Stimulated activated CD4-positive, alpha-beta T cell treated with anti-CD3 and anti-CD28 coated beads, TNF-alpha, amount 100 ng/mL, for 48 hours (primary cell): ENCODE measurements around the gene MAP4K1.
"Not testable (repeated sequence)": the region's sequence is repeated elsewhere in the genome, so short reads cannot be mapped to it uniquely, and the experiment has no call there.

Source experiments
- DNase-seq, 3 donors: peaks; one replicate each; pipeline ENCODE4 v3.0.0-alpha.2; 2020; ENCODE audit warnings: low read depth in 3 of 3

MAP4K1 gene

DNA sequence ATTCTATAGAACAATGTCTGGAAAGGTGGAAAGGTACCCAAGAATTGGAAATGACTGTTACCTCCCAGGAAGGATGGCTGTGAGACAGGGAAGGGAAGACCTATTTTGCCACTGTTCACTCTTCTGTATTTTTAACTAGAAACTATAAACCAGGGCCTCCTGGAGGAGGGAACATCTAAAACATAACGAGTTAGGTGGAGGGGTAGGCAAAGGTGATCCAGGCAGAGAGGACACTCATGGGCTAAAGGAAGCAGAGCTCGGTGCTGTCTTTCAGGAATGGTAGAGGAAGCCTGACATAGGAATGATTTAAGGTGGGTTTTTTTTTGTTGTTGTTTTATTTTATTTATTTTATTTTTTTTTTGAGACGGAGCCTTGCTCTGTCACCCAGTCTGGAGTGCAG, 7.1 kb upstream of the MAP4K1 start:
- DNase-seq, result no peak

GRCh38 chr19:38619361-38620174, 1.8 kb upstream of the MAP4K1 start:
- DNase-seq, result no peak

DNA sequence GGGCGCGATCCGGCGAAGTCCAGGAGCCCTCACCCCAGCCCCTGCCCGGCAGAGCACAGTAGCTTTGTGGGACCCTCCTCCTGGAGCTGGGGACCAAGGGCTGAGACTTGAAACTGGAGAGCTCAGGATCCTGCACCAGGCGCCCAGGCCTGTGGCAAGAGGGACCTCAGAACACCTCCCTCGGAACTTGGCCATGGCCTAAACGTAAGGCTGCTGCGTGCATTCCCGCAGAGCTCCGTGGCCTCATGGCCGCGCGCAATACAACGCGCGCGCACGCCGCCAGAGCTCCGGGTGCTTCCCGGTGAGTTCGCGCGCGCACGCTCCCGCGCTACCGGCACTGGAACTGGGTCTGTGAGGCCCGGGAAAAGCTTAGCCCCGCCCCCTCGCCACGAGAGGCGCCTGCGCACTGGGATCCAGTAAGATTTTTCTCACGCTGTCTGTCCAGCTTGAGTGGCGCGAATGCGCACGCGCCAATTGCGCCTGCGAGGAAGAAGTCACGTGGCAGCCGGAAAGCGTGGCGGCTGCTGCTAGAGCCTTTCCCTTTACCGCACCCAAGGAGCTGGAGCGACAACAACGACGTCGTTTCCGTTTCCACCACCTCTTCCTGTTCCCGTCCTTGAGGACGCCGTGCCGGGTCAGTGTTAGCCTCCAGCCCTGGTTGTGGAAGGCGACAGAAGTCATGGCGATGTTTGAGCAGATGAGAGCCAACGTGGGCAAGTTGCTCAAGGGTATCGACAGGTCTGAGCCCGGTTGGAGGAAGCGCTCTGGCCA, 1.0 kb upstream of the MAP4K1 start, which contains the start of gene EIF3K:
Gene EIF3K, plus strand, starts transcription at position 599 of the 771 bp plus-strand sequence. Its CDS starts 81 bp downstream, at position 680.
- DNase-seq, result peak; percentile 97 to 98 (median 97)

DNA sequence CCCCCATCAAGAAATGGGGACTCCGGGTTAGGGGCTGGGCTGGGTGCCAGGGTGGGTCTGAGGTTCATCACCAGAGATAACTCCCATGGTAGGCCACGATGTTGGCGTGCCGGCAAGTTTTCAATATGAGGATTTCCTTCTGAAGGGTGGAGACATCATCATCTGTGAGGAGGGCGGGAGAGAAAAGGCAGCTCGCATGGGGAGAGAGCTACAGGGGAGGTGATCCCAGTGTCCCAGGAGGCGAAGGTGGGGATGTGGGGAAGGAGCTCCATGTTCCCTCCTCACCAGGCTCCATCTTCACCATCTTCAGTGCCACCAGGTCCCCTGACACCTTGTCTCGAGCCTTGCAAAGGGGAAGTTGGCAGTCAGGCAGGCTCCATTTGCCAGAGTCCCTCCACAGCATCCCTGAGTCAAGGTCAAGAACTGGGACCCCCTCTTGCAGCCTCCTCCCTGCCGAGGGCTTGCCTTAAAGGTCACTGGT, 430 bp downstream of the MAP4K1 start:
- DNase-seq, result no peak

DNA sequence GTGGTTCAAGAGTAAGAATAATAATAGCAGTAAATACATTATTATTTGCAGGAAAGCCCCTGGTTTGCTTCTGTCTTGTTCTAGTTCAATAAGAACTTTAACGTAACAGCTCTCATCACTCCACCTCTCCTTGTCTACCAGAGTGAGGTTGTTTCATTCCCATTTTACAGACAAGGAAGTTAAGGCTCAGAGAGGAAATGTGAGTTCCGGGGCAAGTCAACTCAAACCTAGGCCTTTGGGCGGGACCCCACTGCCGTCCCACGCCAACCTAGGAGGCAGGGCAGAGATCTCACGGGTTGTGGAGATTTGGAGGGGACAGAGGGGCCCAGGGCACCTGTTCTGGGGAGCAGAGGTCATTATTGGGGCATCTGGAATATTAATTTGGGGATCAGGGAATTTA, 1.5 kb downstream of the MAP4K1 start:
- DNase-seq, result no peak

- DNase-seq, result no peak
Measured at GRCh38 chr19:38615007-38615581, 2.7 kb downstream of the MAP4K1 start.

DNA sequence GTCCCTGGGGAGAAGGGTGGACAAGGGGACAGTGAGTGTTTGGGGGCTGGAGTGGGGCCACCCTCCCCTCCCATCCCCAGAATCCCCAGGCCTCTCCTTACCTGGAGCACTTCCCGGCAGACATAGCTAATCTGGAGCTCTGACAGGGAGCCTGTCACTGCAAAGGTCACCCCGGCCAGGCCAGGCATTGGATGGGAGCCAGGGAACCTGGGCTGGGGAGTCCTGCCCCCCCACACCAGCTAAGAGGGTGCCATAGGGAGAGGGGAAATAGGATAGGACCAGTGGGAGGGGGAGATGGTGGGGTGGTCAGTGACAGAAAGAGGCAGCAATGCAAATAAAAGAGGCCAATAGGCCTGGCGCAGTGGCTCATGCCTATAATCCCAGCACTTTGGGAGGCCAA, 3.5 kb downstream of the MAP4K1 start:
- no peak for DNase-seq

- DNase-seq, result no peak
Measured at GRCh38 chr19:38606131-38606530, 11.6 kb downstream of the MAP4K1 start.

DNA sequence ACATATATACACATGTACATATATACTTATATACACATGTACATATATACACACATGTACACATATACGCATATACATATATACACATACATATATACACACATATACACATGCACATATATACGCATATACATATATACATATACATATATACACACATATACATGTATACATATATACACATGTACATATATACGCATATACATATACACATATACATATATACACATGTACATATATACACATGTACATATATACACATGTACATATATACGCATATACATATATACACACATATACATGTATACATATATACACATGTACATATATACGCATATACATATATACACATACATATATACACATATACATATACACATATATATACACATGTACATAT, 14.9 kb downstream of the MAP4K1 start:
- DNase-seq, result not testable (repeated sequence)

- no peak for DNase-seq
Measured at GRCh38 chr19:38599722-38600121, 18.0 kb downstream of the MAP4K1 start.

GRCh38 chr19:38597075-38597474, 20.7 kb downstream of the MAP4K1 start:
- no peak for DNase-seq

DNA sequence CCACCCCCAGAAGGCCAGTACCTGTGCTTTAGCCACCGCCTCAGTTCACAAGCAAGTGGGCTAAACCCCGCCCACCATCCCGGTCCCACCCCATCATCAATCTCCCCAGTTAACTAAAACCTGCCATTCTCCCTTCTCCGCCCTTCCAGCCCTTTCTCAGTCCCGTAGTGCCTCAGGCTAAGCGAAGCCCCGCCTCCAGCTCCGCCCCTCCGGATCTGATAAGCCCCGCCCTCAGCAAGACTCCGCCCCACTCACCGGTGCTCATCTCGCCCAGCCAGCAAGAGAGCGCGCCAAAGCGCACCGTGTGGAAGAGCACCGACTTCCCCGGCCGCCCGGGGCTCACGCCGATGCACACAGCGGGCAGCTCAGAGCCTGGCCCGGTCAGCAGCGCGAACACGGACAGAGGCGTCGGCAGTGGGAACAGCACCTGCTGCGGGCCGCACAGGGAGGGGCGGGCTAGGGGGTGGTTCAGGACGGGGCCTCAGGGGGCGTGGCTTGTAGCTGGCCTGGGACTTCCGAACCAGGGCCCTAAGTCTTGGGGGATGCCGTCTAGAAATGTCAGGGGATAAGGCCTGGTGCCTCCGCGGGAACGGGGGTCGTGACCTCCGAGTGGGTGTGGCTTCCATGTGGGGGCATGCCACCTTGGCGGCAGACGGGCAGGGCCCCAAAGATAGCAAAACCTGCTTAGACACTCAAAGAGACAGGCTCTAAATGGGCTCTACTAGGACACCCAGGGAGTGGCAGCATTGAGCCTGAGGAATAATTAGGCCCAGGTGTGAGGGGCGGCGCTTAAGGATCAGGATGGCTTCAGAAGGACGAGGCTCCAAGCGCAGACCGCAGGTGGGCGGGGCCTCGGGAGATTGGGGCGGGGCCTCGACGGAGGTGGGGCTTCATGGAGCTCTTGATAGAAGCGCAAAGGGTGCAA, 21.4 kb downstream of the MAP4K1 start:
- DNase-seq, result peak in 1 of 3 donors; percentile 32

GRCh38 chr19:38592940-38593339, 24.8 kb downstream of the MAP4K1 start:
- DNase-seq, result no peak

DNA sequence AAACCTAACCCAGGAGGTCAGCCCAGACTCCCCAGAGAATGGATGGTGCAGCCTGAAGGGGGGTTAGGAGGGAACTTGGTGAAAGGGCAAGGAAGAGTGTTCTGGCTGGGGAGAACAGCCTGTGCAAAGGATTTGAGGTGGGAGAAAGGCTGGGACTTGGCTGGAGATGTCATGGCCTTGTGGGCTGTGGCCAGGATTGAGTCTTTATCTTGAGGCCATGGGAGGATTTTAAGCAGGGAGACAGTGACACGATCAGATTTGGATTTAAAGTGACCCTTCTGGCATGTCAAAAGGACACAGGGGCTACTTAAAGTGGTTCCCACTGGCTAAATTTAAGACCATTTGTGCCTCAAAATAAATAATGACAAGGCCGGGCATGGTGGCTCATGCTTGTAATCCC, 29.7 kb downstream of the MAP4K1 start:
- DNase-seq, result no peak

GRCh38 chr19:38587562-38587961, 30.2 kb downstream of the MAP4K1 start:
- DNase-seq, result no peak

DNA sequence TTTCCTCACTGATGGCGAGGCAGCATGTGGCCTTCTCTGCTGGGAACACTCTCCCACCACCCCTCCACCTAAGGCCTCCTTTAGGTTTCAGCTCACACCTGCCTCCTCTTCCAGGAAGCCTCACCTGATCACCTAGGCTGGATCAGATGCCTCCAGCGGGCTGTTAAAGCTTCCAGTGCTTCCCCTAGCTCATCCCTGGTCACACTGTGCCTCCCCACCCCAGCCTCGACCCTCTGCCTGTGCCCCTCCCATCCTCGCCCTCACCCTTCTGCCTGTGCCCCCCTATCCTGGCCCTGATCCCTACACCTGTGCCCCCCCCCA, 33.8 kb downstream of the MAP4K1 start:
- no peak for DNase-seq

DNA sequence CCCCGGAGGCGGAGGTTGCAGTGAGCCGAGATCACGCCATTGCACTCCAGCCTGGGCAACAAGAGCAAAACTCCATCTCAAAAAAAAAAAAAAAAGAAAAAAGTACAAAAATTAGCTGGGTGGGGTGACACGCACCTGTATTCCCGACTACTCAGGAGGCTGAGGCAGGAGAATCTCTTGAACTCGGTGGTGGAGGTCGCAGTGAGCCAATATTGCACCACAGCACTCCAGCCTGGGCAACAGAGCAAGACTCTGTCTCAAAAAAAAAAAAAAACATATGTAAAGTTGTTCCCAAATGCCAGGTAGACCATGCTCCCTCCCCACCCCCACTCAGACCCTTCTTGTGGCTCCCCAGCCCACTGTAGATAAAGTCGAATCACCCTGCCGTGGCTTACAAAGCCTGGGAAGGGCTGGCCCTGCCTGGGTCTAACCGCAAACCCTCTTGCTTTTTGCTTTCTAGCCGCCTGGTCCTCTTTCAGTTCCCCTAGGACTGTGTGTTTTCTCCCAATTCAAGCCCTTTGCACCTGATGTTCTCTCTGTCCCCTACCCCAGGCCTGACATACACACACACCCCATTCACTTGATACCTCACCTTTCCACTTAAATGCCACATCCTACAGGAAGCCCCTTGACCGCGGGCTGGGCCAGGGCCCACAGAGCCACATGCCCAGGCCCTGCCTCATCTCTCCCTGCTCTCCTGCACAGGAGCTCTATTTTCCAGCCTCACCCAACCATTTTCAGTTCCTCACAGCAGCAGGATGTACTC, 34.4 kb downstream of the MAP4K1 start:
- no peak for DNase-seq

DNA sequence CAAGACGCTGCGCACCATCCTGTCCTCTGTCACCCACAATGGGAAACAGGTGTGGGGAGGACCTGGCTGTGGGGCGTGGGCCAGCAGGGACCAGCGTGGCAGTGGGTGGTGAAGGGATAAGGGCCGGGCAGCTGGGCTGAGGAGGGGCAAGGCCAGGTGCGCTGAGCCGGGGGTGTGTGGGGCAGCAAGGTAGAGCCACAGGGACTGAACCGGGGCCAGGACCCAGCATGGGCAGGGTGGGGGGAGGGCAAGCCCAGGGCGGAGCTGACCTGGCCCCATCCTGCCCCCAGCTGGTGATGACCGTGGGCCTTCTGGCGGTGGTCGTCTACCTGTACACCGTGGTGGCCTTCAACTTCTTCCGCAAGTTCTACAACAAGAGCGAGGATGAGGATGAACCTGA, 37.7 kb downstream of the MAP4K1 start:
- no peak for DNase-seq

DNA sequence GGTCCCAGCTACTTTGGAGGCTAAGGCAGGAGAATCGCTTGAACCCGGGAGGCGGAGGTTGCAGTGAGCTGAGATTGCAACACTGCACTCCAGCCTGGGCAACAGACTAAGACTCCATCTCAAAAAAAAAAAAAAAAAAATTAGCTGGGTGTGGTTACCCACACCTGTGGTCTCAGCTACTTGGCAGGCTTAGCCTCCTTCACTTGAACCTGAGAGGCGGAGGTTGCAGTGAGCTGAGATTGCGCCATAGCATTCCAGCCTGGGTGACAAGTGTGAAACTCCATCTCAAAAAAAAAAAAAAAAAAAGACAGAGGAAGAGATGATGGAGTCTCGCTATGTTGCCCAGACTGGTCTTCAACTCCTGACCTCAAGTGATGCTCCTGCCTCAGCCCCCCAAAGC, 38.4 kb downstream of the MAP4K1 start:
- not testable (repeated sequence) for DNase-seq

GRCh38 chr19:38577826-38578225, 39.9 kb downstream of the MAP4K1 start:
- DNase-seq, result no peak

DNA sequence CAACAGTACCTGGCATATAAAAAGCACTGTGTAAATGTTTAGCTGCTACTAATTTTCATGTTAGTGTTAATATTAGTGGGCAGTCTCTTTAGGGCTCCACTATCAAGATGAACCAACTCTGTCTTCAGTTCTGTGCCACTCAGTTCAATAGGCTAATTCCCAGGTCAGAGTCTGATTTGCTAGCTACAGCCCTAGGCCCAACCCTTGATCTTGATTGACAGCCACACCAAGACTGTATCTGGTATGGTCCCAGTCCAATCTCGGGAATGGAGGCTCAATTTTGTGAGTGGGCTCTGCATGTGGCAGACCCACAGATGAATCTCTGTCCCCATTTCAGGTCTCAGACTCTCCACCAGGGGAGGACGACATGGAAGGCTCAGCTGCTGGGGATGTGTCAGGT, 46.1 kb downstream of the MAP4K1 start:
- DNase-seq, result no peak
